NK-92 (cell line): ENCODE results near the gene CD59.
"Not testable (repeated sequence)": the region's sequence is repeated elsewhere in the genome, so short reads cannot be mapped to it uniquely, and the experiment has no call there.

Source experiments
- DNase-seq: peaks from one replicate; lab custom pipeline; 2025; ENCODE audit not compliant: unreplicated experiment; lab: John Stamatoyannopoulos, UW

CD59 gene

GRCh38 chr11:33695051-33695566 lies 41.1 kb downstream of the CD59 start:
- DNase-seq: no peak

GRCh38 chr11:33694346-33695050 lies 41.7 kb downstream of the CD59 start:
- no peak for DNase-seq

GRCh38 chr11:33692541-33692940 lies 43.7 kb downstream of the CD59 start:
- DNase-seq: no peak

- DNase-seq: no peak
Measured at GRCh38 chr11:33692013-33692504, 44.2 kb downstream of the CD59 start.

- no peak for DNase-seq
Measured at GRCh38 chr11:33691066-33691864, 45.0 kb downstream of the CD59 start.

GRCh38 chr11:33690290-33691065 lies 45.7 kb downstream of the CD59 start:
- DNase-seq: no peak

GRCh38 chr11:33689501-33689900 lies 46.7 kb downstream of the CD59 start:
- no peak for DNase-seq

GRCh38 chr11:33689085-33689484 lies 47.1 kb downstream of the CD59 start:
- DNase-seq: no peak

- DNase-seq: no peak
Measured at GRCh38 chr11:33687733-33688479, 48.3 kb downstream of the CD59 start.

- no peak for DNase-seq
Measured at GRCh38 chr11:33685082-33685481, 51.1 kb downstream of the CD59 start.

- DNase-seq: no peak
Measured at GRCh38 chr11:33684003-33684706, 52.1 kb downstream of the CD59 start.

GRCh38 chr11:33682446-33682845 lies 53.8 kb downstream of the CD59 start:
- no peak for DNase-seq

GRCh38 chr11:33682019-33682418 lies 54.2 kb downstream of the CD59 start:
- no peak for DNase-seq

GRCh38 chr11:33678616-33679015 lies 57.6 kb downstream of the CD59 start:
- not testable (repeated sequence) for DNase-seq

- no peak for DNase-seq
Measured at GRCh38 chr11:33674035-33674814, 62.0 kb downstream of the CD59 start.

GRCh38 chr11:33672273-33672672 lies 64.0 kb downstream of the CD59 start:
- DNase-seq: no peak

- no peak for DNase-seq
Measured at GRCh38 chr11:33670250-33671011, 65.8 kb downstream of the CD59 start.

- DNase-seq: no peak
Measured at GRCh38 chr11:33669598-33670249, 66.5 kb downstream of the CD59 start.
